ENCODE data around the gene MUL1.
A peak's percentile ranks its signal among the peaks of the same experiment; 100 is the strongest.

MUL1 gene

GRCh38 chr1:20466273-20466672, 41.7 kb downstream of the MUL1 start:
- no peak for DNase-seq (ENCODE audit: low read depth)

DNA sequence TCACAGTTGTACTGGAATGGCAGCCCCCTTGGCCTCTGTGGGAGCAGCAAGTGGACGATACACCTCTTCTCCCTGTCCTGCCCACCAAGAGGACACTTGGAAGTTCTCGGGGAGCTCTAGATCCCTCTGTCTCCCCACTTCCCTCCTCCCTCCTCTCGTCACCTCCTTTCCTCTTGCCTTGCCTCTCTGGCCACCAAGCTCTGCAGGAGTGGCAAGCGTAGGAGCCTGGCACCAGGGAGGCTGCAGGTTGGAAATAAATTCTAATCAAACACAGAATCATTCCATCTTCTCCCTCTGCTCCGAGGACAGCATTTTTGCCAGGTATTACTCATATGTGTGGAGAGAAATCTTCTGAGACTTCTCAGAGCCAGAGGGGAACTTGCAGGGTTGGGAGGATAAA, 42.8 kb downstream of the MUL1 start:
- DNase-seq (ENCODE audit: low read depth), result no peak

GRCh38 chr1:20463502-20463901, 44.4 kb downstream of the MUL1 start:
- DNase-seq (ENCODE audit: low read depth), result no peak

- DNase-seq (ENCODE audit: low read depth), result no peak
These were observed 45.6 kb downstream of the MUL1 start for GRCh38 chr1:20462397-20462796.

DNA sequence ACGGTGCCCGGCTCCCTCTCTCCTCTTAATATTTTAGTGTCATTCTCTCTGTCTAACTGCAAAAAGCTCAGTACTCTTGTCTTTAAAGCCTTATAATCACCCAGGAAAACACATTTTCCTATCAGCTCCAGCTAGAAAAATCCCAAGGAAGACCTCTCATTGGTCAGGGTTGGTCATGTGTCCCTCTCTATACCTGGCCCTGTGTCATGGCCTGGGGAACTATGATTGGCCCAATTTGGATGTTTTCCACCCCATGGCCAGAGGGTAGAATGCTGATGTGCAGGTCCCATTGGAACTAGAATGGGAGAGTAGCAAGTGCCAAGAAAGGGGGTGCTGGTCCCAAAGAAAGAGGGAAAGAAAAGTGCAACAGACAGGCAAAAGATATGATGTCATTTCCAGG, 49.2 kb downstream of the MUL1 start:
- DNase-seq (ENCODE audit: low read depth), result no peak

DNA sequence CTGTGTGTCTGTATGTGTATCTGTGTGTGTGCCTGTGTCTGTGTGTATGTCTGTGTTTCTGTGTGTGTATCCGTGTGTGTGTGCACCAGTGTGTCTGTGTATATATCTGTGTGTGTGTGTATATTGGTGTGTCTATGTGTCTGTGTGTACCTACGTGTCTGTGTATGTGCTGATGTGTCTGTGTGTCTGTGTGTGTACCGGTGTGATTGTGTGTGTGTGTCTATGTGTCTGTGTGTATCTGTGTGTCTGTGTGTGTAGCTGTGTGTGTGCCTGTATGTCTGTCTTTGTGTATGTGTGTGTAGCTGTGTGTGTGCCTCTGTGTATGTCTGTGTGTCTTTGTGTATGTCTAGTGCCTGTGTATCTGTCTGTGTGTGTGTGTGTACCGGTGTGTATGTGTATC, 53.9 kb downstream of the MUL1 start:
- no peak for DNase-seq (ENCODE audit: low read depth)

- DNase-seq (ENCODE audit: low read depth), result peak; percentile 81
These were observed 58.1 kb downstream of the MUL1 start for GRCh38 chr1:20449735-20450311.
